Fibroblast of upper back skin (primary cell): Measurements from ENCODE around the gene SDHB.
A peak's percentile ranks its signal among the peaks of the same experiment; 100 is the strongest.

Source experiments
- DNase-seq: peaks from one replicate; pipeline ENCODE4 v3.0.0-alpha.2; 2013

SDHB gene

DNA sequence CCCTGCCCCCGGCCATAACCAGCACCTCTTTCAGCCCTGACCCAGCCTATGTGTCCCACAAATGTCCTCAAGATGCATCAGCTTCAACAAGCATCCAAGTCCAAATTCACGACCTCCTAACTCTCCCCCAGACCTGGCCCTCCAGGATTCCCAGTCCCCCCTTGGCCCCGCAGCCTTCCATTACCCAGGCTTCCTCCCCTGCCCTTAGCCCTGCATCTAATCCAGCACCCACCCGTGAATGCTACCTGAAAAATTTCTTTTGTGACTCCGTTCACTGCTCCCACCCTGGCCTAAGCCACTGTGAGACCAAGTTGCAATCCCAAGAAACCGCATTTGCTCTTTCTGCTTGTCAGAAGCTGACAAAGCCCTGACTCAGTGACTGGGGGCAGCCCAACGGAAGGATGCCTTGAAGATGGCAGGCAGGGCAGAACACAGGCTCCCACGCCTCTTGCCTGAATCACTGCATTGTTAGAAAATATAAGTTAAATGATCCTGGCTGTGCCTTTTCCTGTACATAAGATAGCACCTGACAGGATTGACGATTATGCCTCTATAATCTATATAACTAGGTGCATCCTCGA, 72.5 kb downstream of the SDHB start:
- DNase-seq = peak; percentile 92

GRCh38 chr1:16980473-16981268, 73.2 kb downstream of the SDHB start, which contains the start of gene MFAP2:
Gene MFAP2, minus strand, starts transcription at chr1:16980620. Its CDS starts 2,347 bp downstream, at chr1:16978273.
- peak; percentile 56 for DNase-seq

DNA sequence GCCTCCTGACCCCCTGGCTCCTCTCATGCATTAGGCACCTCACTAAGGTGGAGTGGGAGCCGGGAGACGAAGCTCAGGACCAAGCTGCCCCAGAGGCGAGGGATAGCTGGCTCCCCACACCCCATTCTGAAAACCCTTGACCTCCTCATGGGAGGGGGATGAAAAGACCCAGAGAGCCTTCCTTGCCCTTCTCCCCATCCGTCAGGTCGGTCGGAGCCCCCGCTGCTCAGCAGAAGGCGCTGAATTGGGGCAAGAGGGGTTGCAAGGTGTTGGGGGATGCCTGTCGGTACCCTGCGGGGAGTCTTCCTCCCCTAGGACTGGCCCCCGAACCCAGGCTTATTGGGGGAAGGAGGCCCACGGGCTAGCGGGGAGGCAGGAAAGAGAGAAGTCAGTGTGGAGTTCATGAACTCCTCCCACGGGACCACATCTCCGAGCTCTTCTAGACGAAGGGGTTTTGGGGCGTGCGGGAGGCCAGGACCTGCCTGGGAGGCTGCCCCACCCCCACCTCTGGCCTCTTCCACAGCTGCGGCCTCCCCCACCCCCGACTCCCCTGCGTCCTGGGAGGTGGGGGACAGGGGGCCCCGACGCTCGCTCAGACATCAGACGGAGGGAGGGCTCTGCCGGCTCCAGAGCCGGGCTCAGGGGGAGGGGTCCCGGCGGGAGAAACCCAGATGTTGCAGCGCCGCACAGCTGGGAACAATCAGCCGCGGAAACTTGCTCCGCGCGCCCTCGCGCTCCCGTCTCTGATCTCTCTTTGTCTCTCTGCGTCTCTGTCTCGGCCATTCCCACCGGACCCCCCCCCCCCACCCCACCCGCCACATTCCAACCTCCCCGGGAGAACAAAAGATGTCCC, 74.1 kb downstream of the SDHB start:
- DNase-seq = peak; percentile 86

DNA sequence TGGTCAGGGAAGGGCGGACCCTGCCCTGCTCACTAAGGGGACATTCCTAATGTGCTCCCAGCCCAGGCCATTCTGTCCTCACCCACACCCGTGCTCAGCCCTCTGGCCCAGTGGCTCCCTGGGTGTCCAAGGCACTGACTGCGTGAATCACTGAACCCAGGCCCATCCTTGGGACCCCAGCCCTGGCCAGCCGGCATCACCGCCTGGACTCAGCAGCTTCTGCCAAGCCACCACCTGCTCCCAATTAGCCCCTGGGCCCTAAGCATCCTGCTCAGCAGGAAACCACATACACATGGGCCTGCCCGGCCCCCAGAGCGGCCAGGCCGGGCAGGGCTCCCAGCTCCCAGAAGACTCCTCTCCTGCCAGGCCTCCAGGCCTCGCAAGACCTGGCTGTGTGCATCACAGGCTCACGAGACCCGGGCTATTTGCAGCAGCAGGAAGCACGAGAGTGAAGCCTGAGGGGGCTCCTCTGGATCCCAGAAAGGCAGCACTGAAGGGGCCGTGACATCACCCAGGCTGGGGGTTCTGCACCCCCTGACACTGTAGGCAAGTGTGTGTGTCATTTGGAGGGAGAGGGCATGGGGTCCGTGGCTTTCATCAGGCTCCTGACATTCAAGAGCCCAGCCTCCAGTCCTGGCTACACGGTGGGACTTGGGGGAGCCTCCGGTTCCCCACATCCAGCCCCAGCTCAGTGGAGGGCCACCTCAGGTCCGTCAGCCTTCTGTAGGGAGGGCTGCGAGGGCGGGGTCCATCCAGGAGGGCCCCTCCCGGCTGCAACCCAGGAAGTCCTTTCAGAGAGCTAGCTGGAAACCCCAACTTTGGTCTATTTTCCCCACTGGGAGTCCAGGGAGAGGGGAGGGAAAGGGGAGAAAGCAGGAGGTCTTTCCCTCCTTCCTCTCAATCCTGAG, 75.0 kb downstream of the SDHB start:
- DNase-seq = peak; percentile 96

DNA sequence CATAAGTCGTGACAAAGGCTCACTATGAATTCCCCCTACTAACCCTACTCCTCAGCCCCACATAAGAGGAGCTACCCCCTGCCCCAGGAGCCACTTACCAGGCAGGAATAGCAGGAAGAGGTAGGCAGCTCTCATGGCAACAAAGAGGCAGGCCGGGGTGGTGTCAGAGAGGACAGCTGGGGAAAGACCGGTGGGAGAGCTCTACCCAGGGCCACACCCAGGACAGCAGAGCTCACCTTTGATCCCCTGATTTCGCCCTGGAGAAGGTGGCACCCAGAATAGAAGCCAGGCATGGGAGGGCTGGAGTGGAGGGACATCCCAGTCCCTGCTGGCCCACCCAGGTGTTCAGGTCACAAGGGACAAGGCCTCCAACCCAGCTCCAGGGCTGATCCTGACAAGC, 75.7 kb downstream of the SDHB start:
- DNase-seq = no peak

GRCh38 chr1:16977377-16977776, 76.5 kb downstream of the SDHB start:
- DNase-seq = no peak

- DNase-seq = no peak
Observed at GRCh38 chr1:16976966-16977365, 76.9 kb downstream of the SDHB start.

- no peak for DNase-seq
Observed at GRCh38 chr1:16975838-16976237, 78.0 kb downstream of the SDHB start.

DNA sequence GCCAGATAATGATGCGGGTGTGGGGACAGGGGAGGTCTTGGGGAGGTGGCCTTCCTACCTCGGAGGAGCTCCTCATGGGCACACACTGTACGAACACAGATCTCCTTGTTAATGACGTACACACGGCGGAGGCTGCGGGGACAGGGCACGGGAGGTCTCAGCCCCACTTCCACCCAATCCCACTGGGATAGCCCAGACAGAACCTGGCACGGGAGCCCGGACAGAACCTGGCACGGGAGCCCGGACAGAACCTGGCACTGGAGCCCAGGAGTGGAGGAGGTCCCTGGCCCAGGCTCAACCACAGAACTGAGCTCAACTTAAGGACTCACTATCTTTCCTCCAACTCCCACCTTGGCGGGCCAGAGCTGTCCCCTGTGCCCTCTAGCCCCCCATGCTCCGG, 78.6 kb downstream of the SDHB start:
- DNase-seq = no peak

DNA sequence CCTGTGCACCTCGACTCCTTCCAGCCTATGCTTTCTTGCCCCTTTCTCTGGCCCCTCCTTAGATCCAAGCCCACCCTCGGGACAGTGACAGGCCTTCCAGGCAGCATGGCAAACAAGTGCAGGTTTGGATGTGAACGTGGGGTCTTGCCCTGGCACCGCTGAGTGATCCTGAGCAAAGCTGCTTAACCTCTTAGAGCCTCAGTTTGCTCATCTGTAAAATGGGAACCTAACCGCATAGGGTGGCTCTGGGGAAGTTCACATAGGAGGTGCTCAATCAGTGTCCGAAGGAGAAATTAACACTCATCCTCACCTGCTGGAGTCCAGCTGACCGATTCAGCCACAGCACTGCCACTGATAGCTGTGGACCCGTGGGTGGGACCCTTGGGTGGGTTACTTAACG, 80.6 kb downstream of the SDHB start:
- DNase-seq = no peak

GRCh38 chr1:16972189-16972895, 81.5 kb downstream of the SDHB start:
- DNase-seq = no peak

GRCh38 chr1:16971341-16972188, 82.3 kb downstream of the SDHB start:
- DNase-seq = peak; percentile 41

DNA sequence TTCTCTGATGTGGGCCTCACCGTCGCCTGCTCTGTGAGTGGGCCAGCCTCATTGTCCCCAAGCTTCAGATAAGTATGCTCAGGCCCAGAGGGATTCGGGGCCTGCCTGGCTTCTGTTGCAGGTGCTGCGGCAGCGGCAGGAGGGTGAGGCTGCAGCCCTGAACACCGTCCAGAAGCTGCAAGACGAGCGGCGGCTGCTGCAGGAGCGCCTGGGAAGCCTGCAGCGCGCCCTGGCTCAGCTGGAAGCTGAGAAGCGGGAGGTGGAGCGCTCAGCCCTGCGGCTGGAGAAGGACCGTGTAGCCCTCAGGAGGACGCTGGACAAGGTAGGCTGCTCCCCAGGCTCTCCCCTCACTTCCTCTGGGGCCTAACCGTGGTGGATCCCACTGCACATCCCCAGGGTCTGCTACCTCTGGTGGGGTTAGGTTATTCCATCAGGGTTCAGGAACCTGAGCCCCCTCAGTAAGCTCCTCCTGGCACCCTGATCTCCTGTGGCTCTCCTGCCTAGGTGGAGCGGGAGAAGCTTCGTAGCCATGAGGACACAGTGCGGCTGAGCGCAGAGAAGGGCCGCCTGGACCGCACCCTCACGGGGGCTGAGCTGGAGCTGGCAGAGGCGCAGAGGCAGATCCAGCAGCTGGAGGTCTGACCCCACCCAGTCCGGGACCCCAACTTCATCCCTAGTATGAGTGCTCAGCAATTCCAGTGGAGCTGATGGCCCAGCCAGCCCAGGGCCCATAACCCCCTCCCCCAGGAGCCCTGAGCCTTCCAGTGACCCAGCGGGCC, 83.5 kb downstream of the SDHB start:
- DNase-seq = no peak

- no peak for DNase-seq
Observed at GRCh38 chr1:16969651-16970050, 84.2 kb downstream of the SDHB start.

GRCh38 chr1:16969057-16969611, 84.7 kb downstream of the SDHB start:
- no peak for DNase-seq
